ENCODE measurements around the gene GRID1.

GRID1 gene

GRCh38 chr10:86144301-86144700 is 222.3 kb downstream of the GRID1 start:
- TF ChIP-seq GATA3 (IDR thresholded peaks at IDR 0.05; ENCODE audit: low read depth, low read length), result no peak
- no peak for TF ChIP-seq GATA2 (IDR thresholded peaks at IDR 0.05; ENCODE audit: low read depth, low read length)

- TF ChIP-seq GATA2 (IDR thresholded peaks at IDR 0.05; ENCODE audit: low read depth, low read length) (no peak), GATA3 (IDR thresholded peaks at IDR 0.05; ENCODE audit: low read depth, low read length) (no peak)
Measured at GRCh38 chr10:86141896-86142295, 224.7 kb downstream of the GRID1 start.

DNA sequence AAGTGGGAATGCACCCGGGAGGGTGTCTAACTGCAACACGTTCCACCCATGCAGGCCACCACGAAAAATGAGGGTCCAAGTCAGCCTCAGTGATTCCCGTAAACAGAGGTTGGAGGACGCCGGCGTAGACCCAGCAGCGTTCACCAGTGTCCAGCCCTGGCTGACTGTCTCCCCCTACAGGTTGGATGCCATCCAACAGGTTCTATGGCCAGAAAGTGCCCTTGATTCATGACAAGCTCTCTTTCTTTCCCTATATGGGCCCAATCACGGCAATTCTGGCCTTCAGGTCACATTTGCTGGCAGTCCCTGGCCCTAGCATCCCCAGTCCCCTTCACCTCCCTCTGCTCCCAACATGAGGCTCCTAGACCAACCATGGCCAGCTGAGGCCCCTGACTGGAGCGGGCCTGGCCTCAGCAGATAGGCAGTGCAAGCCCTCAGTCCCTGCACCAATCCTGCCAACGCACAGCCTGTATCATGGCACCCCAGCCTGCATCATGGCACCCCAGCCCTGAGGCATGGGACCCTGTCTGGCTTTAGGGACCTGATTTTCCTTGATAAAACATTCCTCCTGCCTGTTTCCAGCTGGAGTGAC is 227.4 kb downstream of the GRID1 start:
- TF ChIP-seq GATA3 (IDR thresholded peaks at IDR 0.05; ENCODE audit: low read depth, low read length), result no peak
- TF ChIP-seq GATA2 (IDR thresholded peaks at IDR 0.05; ENCODE audit: low read depth, low read length), result no peak

DNA sequence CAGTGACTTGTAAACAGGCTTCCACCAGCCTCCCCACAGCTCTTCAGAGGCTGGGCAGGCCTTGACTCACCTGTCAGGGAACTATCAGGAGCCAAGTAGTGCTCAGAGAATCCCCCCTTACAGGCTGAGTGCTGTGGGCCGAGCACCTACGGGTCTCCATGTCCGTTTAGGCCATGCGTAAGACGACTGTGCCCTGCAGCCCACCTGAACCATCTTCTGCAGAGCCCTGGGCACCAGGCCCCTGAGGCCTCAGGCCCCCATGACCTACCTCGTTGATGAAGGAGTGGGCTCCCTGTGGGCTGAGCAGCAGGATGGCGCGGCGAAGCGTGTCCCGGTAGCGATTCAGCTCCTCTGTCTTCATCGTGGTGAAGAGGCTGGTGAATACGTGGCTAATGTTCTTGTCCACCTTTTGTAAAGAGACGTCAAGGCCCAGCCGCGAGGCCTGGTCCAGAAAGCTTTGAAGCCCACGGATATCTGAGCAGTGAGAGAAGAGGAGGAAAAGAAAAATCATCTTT is 228.0 kb downstream of the GRID1 start:
- no peak for TF ChIP-seq GATA3 (IDR thresholded peaks at IDR 0.05; ENCODE audit: low read depth, low read length)
- TF ChIP-seq GATA2 (IDR thresholded peaks at IDR 0.05; ENCODE audit: low read depth, low read length), result no peak

DNA sequence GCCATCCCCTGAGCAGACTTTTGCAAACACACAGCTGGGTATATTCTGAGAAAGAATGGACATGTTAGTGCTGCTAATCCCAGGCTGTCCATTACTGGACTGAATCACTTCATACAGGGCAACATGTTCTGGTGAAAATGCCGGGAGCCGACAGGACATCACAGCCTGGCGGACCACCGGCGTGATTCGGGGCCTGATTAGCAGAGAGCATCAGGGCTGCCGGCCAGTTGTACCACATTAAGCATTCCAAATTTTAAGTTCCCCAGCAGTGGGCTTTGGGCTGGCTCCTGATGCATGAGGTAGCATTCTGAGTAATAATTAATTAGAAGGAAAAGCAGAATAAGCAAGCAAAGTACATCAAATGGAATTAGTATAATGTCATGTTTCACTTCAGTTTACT is 229.0 kb downstream of the GRID1 start:
- no peak for TF ChIP-seq GATA2 (IDR thresholded peaks at IDR 0.05; ENCODE audit: low read depth, low read length)
- no peak for TF ChIP-seq GATA3 (IDR thresholded peaks at IDR 0.05; ENCODE audit: low read depth, low read length)

GRCh38 chr10:86136934-86137333 is 229.7 kb downstream of the GRID1 start:
- TF ChIP-seq GATA3 (IDR thresholded peaks at IDR 0.05; ENCODE audit: low read depth, low read length), result no peak
- no peak for TF ChIP-seq GATA2 (IDR thresholded peaks at IDR 0.05; ENCODE audit: low read depth, low read length)

DNA sequence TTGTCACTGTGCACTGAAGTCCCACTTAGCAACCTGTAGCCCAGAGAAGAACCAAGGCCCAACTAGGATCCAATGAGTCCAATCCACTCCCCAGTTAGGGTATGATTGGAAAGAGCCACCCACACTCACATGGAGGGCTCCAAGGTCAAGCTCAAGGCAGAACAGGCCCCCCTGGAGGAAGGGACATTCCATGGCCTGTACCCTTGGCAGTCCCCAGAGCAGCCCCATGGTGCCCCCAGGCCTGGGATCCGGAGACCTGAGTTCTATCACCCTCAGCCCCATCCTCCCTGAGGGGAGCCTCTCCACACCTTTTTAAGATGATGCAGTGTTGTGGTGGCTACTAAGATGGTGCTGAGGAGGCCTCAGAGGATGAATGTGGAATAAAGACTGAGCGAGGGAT is 231.4 kb downstream of the GRID1 start:
- TF ChIP-seq GATA2 (IDR thresholded peaks at IDR 0.05; ENCODE audit: low read depth, low read length) (no peak), GATA3 (IDR thresholded peaks at IDR 0.05; ENCODE audit: low read depth, low read length) (no peak)

DNA sequence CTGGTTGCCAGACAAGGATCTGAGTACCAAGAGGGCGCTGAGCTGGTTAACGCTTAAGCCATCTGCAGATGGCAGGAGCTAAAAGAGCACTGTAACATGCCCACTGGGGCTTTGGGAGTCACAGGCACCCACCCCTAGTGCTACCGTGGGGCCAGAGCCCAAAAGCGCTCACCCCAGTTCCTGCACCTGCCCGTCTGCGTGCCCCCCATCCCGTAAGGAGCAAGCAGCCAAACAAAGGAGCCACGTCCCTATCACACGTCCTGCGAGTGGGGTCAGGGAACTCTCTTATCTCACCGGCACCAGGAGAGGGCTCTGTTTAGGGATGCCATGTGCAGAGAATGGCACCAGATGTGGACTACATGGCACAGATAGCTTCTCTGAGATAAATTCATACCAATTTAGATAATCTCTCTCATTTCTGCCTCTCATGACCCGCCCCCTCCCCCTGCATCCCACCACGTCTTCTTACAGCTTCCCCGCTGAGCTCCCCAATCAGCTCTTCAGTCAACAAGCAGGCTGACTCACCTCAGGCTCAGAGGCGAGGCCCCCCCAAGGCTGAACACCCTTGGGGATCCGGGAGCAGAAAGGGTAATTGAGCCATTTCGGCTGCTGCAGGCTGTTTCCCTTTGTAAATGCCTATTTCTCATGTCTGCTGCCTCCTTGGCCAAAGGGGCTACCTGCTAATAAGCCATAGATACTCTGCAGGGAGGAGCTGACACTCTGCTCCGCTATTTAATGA is 235.7 kb downstream of the GRID1 start:
- TF ChIP-seq GATA2 (IDR thresholded peaks at IDR 0.05; ENCODE audit: low read depth, low read length) (no peak), GATA3 (IDR thresholded peaks at IDR 0.05; ENCODE audit: low read depth, low read length) (no peak)

- no peak for TF ChIP-seq GATA2 (IDR thresholded peaks at IDR 0.05; ENCODE audit: low read depth, low read length)
- no peak for TF ChIP-seq GATA3 (IDR thresholded peaks at IDR 0.05; ENCODE audit: low read depth, low read length)
Measured at GRCh38 chr10:86130041-86130440, 236.6 kb downstream of the GRID1 start.

DNA sequence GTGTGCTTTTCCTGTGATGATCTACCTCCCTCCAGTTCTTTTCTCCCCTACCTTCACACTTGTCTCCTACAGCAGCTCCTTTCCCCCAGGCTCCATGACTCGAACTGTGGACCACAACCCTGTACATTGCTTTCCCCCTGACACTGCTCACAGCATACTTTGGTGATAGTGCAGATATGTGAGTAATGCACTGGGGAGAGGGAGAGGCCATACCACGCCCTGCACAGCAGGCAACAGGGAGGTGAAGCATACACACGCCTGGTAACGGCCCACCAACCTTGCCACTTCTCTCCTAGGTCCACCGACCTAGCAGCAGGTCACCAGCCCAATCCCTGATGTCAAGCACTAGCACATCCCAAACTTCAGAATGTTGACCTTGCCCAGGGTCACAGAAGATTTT is 238.2 kb downstream of the GRID1 start:
- TF ChIP-seq GATA3 (IDR thresholded peaks at IDR 0.05; ENCODE audit: low read depth, low read length) (no peak), GATA2 (IDR thresholded peaks at IDR 0.05; ENCODE audit: low read depth, low read length) (no peak)

DNA sequence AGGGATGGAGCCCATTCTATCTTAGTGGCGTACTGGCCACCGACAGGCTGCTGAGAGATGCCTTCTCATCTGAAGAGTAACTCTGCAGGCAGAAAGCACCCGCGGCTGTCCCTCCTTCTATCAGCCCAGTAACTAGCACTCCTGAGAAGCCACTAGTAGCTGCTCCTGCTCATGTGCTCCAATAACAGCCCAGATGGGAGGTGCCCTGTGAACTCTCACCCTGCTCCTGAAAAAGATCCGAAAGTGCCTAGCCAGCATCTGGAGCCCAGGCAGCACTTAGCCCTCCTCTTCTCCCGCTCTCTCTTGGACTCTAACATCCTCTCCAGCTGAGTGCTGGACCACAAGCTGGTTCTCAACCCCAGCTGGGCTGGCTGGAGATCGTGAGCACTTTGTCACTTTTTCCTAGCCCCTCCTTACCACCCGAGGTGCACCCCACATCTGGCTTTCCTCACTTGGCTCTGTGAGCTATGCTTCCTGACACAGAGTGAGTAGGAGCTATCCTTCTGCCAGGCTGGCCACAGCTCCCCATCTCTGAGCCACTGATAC is 239.2 kb downstream of the GRID1 start:
- no peak for TF ChIP-seq GATA3 (IDR thresholded peaks at IDR 0.05; ENCODE audit: low read depth, low read length)
- no peak for TF ChIP-seq GATA2 (IDR thresholded peaks at IDR 0.05; ENCODE audit: low read depth, low read length)

DNA sequence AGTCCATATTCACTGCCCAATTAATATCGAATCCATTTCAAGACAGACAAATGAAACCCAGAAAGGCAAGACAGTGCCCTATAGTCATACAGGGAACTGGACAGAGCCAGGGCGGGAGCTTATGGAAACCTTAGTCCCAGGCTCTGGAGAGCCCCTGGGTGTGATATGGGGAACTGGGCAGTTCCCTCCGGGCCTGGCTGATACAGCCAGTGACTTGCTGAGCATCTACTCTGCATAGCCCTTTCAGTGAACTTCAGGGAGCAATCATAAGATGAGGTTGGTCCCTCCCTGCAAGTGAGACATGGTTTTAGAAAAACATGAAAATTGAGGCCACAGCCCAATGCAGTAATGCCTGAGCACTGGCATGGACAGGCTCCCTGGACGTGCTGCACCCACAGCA is 241.9 kb downstream of the GRID1 start:
- TF ChIP-seq GATA3 (IDR thresholded peaks at IDR 0.05; ENCODE audit: low read depth, low read length) (no peak), GATA2 (IDR thresholded peaks at IDR 0.05; ENCODE audit: low read depth, low read length) (no peak)

DNA sequence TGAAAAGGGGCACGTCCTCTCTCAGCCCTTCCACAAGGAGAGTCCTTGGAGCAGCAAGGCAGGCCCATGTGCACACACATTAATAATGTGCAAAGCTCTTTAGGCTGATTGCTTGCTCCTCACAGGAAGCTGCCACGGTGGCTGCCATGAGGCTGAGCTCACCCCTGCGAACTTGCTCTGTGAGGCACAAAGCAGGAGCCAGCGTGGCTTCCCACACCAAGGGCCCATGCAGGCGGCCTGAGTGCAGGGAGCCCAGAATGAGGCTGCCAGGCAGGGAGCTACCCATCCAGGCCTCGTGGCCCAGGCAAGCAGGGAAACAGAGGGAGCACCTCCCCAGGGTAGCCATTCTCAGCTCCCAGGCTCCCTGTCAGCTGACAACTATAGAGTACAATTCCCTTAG is 242.9 kb downstream of the GRID1 start:
- no peak for TF ChIP-seq GATA3 (IDR thresholded peaks at IDR 0.05; ENCODE audit: low read depth, low read length)
- TF ChIP-seq GATA2 (IDR thresholded peaks at IDR 0.05; ENCODE audit: low read depth, low read length), result no peak

- TF ChIP-seq GATA3 (IDR thresholded peaks at IDR 0.05; ENCODE audit: low read depth, low read length) (no peak), GATA2 (IDR thresholded peaks at IDR 0.05; ENCODE audit: low read depth, low read length) (no peak)
Measured at GRCh38 chr10:86123304-86123703, 243.3 kb downstream of the GRID1 start.

- no peak for TF ChIP-seq GATA3 (IDR thresholded peaks at IDR 0.05; ENCODE audit: low read depth, low read length)
- TF ChIP-seq GATA2 (IDR thresholded peaks at IDR 0.05; ENCODE audit: low read depth, low read length), result no peak
Measured at GRCh38 chr10:86122646-86123045, 243.9 kb downstream of the GRID1 start.

Data from SH-SY5Y (cell line).